Calu3 (cell line): Measurements from ENCODE around the gene RPL6. TPM values are rescaled to one million over a fixed set of nuclear protein-coding genes. Genes with fewer than 3 reads are reported as not detected.
"Not testable (repeated sequence)": the region's sequence is repeated elsewhere in the genome, so short reads cannot be mapped to it uniquely, and the experiment has no call there.

Experiments used
- BruUV-seq: library from RNA; stranded (reverse); fragments of 400-500 nt; replicated peaks from 2 replicates; lab custom pipeline; 2021; lab: Mats Ljungman, UMichigan
- CTCF ChIA-PET: fragments of 300-600 bp; sonication (Branson Sonifier 250); formaldehyde crosslinking; loops from one replicate; lab custom pipeline; 2022; ENCODE audit warnings: antibody characterized with exemption; lab: Charles Lee
- DNase-seq: peaks from one replicate; pipeline ENCODE4 v3.0.0; 2022
- H3K27ac Mint-ChIP-seq: one replicate; pipeline ENCODE4 v1.8.0; 2022; ENCODE audit warnings: mixed read lengths; ENCODE audit not compliant: unreplicated experiment
- H3K27me3 Mint-ChIP-seq: one replicate; pipeline ENCODE4 v1.8.0; 2022; ENCODE audit warnings: mixed read lengths; ENCODE audit not compliant: unreplicated experiment
- H3K36me3 Mint-ChIP-seq: one replicate; pipeline ENCODE4 v1.8.0; 2022; ENCODE audit warnings: mild to moderate bottlenecking, moderate library complexity, mixed read lengths; ENCODE audit not compliant: insufficient read depth, unreplicated experiment
- H3K4me1 Mint-ChIP-seq: one replicate; pipeline ENCODE4 v1.8.0; 2022; ENCODE audit warnings: mild to moderate bottlenecking, low read depth, mixed read lengths; ENCODE audit not compliant: unreplicated experiment
- H3K4me3 Mint-ChIP-seq: one replicate; pipeline ENCODE4 v1.8.0; 2022; ENCODE audit warnings: mild to moderate bottlenecking, low read depth, moderate library complexity, mixed read lengths; ENCODE audit not compliant: unreplicated experiment
- H3K9me3 Mint-ChIP-seq: one replicate; pipeline ENCODE4 v1.8.0; 2022; ENCODE audit warnings: low read depth, mixed read lengths; ENCODE audit not compliant: unreplicated experiment
- CTCF ChIP-seq: fragments of 200-600 bp; IDR thresholded peaks from one replicate; pipeline ENCODE4 v1.8.0; 2022; ENCODE audit warnings: antibody characterized with exemption; ENCODE audit not compliant: unreplicated experiment
- intact Hi-C: fragments of 100-400 bp; cut with micrococcal nuclease; formaldehyde crosslinking; loops from one replicate; pipeline ENCODE4 v1.10.0; 2022; ENCODE audit not compliant: unreplicated experiment
- total RNA-seq: library from RNA; stranded (reverse); gene quantifications from 2 replicates; pipeline ENCODE4 v1.2.3, GENCODE V29; 2022

RPL6 gene
- total RNA-seq, 1 experiment from 2014 or later: 1,267 TPM

- intact Hi-C loops: no loop called here
- CTCF ChIA-PET: no interaction called here
- DNase-seq: no peak
- H3K27me3 Mint-ChIP-seq: no peaks in the 10 kb centered on the region
- H3K4me3 Mint-ChIP-seq: no peak overlapping the region
- H3K9me3 Mint-ChIP-seq: no peaks in the 10 kb centered on the region
- peaks cover 31% of the 10 kb centered on the region for H3K36me3 Mint-ChIP-seq
- BruUV-seq: no TSS peak
- H3K4me1 Mint-ChIP-seq: no peaks in the 10 kb centered on the region
- no peak for TF ChIP-seq CTCF
- no peak overlapping the region for H3K27ac Mint-ChIP-seq
Measured at GRCh38 chr12:112443916-112444315, 34.5 kb upstream of the RPL6 start.

GRCh38 chr12:112440653-112441052 lies 31.2 kb upstream of the RPL6 start:
- H3K36me3 Mint-ChIP-seq, H3K27ac Mint-ChIP-seq, H3K4me1 Mint-ChIP-seq, CTCF ChIA-PET, DNase-seq, H3K4me3 Mint-ChIP-seq, H3K27me3 Mint-ChIP-seq, BruUV-seq, intact Hi-C loops, H3K9me3 Mint-ChIP-seq: not testable (repeated sequence)

GRCh38 chr12:112439769-112440168 lies 30.4 kb upstream of the RPL6 start:
- Mint-ChIP-seq H3K4me3 (no peak overlapping the region), H3K27me3 (no peaks in the 10 kb centered on the region), H3K27ac (no peak overlapping the region), H3K4me1 (no peaks in the 10 kb centered on the region), H3K36me3 (peaks cover 5% of the 10 kb centered on the region), H3K9me3 (no peaks in the 10 kb centered on the region)
- CTCF ChIA-PET: interaction anchor here (0.7 kb wide), 2 partner anchors 98 to 601 kb away, joined by 3 to 4 read pairs; no protein-coding TSS in a partner anchor
- TF ChIP-seq CTCF: no peak
- DNase-seq: no peak
- intact Hi-C loops: no loop called here
- BruUV-seq: no TSS peak

GRCh38 chr12:112438645-112439044 lies 29.2 kb upstream of the RPL6 start:
- H3K27me3 Mint-ChIP-seq, BruUV-seq, H3K9me3 Mint-ChIP-seq, intact Hi-C loops, CTCF ChIA-PET, H3K36me3 Mint-ChIP-seq, H3K4me1 Mint-ChIP-seq, DNase-seq, H3K27ac Mint-ChIP-seq, H3K4me3 Mint-ChIP-seq: not testable (repeated sequence)

GRCh38 chr12:112433551-112433950 lies 24.1 kb upstream of the RPL6 start:
- H3K27me3 Mint-ChIP-seq: no peaks in the 10 kb centered on the region
- CTCF ChIA-PET: no interaction called here
- no TSS peak for BruUV-seq
- intact Hi-C loops: no loop called here
- no peaks in the 10 kb centered on the region for H3K9me3 Mint-ChIP-seq
- no peak for TF ChIP-seq CTCF
- no peak overlapping the region for H3K4me3 Mint-ChIP-seq
- no peak overlapping the region for H3K27ac Mint-ChIP-seq
- DNase-seq: no peak
- H3K4me1 Mint-ChIP-seq: no peaks in the 10 kb centered on the region
- peaks cover 8% of the 10 kb centered on the region for H3K36me3 Mint-ChIP-seq
